Thyroid gland (tissue), 4 donors: ENCODE results near the gene NPIPA1. TPM values are rescaled to one million over a fixed set of nuclear protein-coding genes. Genes with fewer than 3 reads are reported as not detected.
A peak's percentile ranks its signal among the peaks of the same experiment; 100 is the strongest.
"Not testable (repeated sequence)": the region's sequence is repeated elsewhere in the genome, so short reads cannot be mapped to it uniquely, and the experiment has no call there.

ENCODE experiments used
- DNase-seq, 2 donors: peaks; one replicate each; pipeline ENCODE4 v3.0.0-alpha.2; 2019
- H3K27ac ChIP-seq, 3 donors: fragments of 200-600 bp; sonication (generic); 1 replicate in 2 of 3; 2 replicates in 1 of 3; pipeline ENCODE4 v1.5.1; 2016 to 2019; ENCODE audit warnings: mild to moderate bottlenecking in 1 of 3, moderate library complexity in 1 of 3
- H3K27me3 ChIP-seq: fragments of 200-600 bp; sonication (generic); one replicate; pipeline ENCODE4 v1.5.1; 2019
- H3K36me3 ChIP-seq, 2 donors: fragments of 200-600 bp; sonication (generic); one replicate each; pipeline ENCODE4 v1.5.1; 2016 to 2019
- H3K4me1 ChIP-seq, 2 donors: fragments of 200-600 bp; sonication (generic); one replicate each; pipeline ENCODE4 v1.5.1; 2017 to 2019
- H3K4me3 ChIP-seq, 3 donors: fragments of 200-600 bp; sonication (generic); replicated peaks in 1 of 3; 1 replicate in 2 of 3; 2 replicates in 1 of 3; pipeline ENCODE4 v1.5.1; 2016; ENCODE audit warnings: mild to moderate bottlenecking in 1 of 3
- H3K9me3 ChIP-seq: fragments of 200-600 bp; sonication (generic); one replicate; pipeline ENCODE4 v1.5.1; 2017
- POLR2A ChIP-seq, 2 donors: fragments of 450-650 bp; IDR thresholded peaks; one replicate each; pipeline ENCODE4 v1.6.1; 2017; ENCODE audit warnings: antibody characterized with exemption in 2 of 2, mild to moderate bottlenecking in 2 of 2, moderate library complexity in 1 of 2
- WGBS, 2 donors: methylation state at CpG; one replicate each; pipeline ENCODE4 v1.1.5; 2017; 5-methylcytosine and 5-hydroxymethylcytosine counted together
- intact Hi-C: fragments of 100-400 bp; cut with DNase I; formaldehyde crosslinking; loops from one replicate; pipeline ENCODE4 v1.15.1; 2023
- total RNA-seq, 4 donors: library from RNA; depleted of rRNA; stranded (reverse); fragments of >200 nt; gene quantifications; one replicate each; pipeline ENCODE4 v1.2.3, GENCODE V29; 2016
- TF ChIP-seq, protein P1 (sequence below), 6 experiments: fragments of 200-600 bp in 3 of 6; fragments of 450-650 bp in 3 of 6; sonication (generic) in 3 of 6; IDR thresholded peaks; one replicate each; pipeline ENCODE4 v1.5.1; 2016 to 2019; ENCODE audit warnings: antibody characterized with exemption in 6 of 6, mild to moderate bottlenecking in 2 of 6, inconsistent platforms in 1 of 6, moderate library complexity in 1 of 6

NPIPA1 gene
- total RNA-seq, 4 donors from 2014 or later: 42.9 to 96.4 (median 60.9) TPM

DNA sequence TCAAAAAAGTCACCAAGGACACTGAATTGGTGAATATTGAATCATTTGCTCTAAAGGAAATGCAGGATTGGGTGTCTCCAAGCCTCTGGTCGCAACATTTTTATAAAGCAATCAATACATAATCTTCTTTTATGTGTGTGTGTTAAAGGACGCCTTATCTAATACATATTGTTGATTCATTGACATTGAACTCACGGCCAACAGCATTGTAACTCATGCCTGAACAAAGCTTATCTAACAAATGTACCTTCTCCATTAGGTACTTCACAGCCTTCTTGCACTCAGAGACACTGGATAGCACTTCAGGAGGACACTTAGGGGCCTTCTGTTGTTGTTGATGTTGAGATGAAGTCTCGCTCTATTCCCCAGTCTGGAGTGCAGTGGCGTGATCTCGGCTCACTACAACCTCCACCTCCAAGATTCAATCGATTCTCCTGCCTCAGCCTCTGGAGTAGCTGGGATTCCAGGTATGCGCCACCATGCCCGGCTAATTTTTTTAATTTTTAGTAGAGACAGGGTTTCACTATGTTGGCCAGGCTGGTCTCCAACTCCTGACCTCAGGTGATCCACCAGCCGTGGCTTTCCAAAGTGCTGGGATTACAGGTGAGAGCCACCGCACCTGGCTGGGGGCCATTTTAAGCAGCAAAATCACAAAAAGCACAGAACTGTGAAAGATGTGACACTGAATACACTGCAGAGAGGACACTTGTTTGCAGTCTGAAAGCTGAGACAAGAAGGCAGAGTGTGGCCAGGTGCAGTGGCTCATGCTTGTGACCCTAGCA is 24.4 kb downstream of the NPIPA1 start:
- DNase-seq: peak in 1 of 2 donors; percentile 30
- H3K27me3 ChIP-seq: no peaks in the 10 kb centered on the region
- TF ChIP-seq POLR2A (IDR thresholded peaks at IDR 0.05): no peak
- TF ChIP-seq, protein P1, sequence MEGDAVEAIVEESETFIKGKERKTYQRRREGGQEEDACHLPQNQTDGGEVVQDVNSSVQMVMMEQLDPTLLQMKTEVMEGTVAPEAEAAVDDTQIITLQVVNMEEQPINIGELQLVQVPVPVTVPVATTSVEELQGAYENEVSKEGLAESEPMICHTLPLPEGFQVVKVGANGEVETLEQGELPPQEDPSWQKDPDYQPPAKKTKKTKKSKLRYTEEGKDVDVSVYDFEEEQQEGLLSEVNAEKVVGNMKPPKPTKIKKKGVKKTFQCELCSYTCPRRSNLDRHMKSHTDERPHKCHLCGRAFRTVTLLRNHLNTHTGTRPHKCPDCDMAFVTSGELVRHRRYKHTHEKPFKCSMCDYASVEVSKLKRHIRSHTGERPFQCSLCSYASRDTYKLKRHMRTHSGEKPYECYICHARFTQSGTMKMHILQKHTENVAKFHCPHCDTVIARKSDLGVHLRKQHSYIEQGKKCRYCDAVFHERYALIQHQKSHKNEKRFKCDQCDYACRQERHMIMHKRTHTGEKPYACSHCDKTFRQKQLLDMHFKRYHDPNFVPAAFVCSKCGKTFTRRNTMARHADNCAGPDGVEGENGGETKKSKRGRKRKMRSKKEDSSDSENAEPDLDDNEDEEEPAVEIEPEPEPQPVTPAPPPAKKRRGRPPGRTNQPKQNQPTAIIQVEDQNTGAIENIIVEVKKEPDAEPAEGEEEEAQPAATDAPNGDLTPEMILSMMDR (IDR thresholded peaks at IDR 0.05): no peak
- H3K27ac ChIP-seq: no peak overlapping the region
- WGBS, 2 donors: 64 to 69% methylated on average over 11 of the region's 11 CpGs
- H3K9me3 ChIP-seq: no peaks in the 10 kb centered on the region
- H3K4me3 ChIP-seq: no peak overlapping the region
- H3K4me1 ChIP-seq: peaks cover 0 to 12% of the 10 kb centered on the region in 2 donors
- intact Hi-C loops: no loop called here
- H3K36me3 ChIP-seq: no peaks in the 10 kb centered on the region

DNA sequence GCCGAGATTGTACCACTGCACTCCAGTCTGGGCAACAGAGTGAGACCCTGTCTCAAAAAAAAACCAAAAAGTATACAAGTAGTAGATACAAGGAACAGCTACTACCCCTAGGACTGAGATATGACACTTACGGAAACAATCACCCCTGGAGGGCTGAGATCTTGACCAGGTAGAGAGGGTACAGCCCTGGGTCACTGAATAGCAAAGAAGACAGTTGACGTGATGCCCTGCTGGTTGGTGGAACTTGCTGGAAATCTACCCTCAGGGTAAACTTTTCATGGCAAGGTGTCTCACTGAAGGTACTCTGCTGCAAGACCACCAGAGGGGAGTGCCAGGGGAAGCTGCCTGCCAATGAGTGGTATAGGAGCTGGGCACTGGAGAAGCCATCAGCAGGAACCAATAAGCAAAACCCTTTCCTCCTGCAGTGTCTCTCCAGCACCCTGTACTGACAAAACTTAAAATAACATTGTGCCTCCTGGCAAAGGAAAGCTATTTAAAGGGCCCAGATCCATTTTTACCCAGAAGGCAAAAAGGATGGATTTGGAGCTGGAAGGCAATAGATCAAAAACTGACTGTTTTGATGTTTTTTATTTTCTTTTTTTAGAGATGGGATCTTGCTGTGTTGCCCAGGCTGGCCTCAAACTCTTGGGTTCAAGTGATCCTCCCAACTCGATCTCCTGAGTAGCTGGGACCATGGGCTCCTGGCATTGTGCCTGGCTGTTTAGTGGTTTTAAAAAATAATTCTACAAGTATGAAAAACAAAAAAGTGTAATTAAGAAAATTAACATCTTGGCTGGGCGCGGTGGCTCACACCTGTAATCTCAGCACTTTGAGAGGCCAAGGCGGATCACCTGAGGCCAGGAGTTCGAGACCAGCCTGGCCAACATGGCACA is 26.3 kb downstream of the NPIPA1 start:
- no peaks in the 10 kb centered on the region for H3K36me3 ChIP-seq
- peaks cover 0 to 12% of the 10 kb centered on the region in 2 donors for H3K4me1 ChIP-seq
- WGBS, 2 donors: 75 to 79% methylated on average over 8 of the region's 8 CpGs
- H3K4me3 ChIP-seq: no peak overlapping the region
- TF ChIP-seq, protein P1 (IDR thresholded peaks at IDR 0.05): no peak
- TF ChIP-seq POLR2A (IDR thresholded peaks at IDR 0.05): no peak
- intact Hi-C loops: no loop called here
- no peaks in the 10 kb centered on the region for H3K27me3 ChIP-seq
- H3K27ac ChIP-seq: no peak overlapping the region
- H3K9me3 ChIP-seq: no peaks in the 10 kb centered on the region
- no peak for DNase-seq

DNA sequence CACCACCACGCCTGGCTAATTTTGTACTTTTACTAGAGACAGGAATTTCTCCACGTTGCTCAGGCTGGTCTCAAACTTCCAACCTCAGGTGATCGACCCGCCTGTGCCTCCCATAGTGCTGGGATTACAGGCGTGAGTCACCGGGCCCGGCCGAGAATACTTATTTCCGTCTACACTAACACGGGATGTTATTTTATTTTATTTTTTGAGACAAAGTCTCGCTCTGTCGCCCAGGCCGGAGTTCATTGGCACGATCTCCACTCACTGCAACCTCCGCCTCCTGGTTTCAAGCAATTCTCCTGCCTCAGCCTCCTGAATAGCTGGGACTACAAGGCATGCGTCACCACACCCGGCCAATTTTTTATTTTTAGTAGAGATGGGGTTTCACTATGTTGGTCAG is 28.1 kb downstream of the NPIPA1 start:
- TF ChIP-seq POLR2A (IDR thresholded peaks at IDR 0.05): no peak
- TF ChIP-seq, protein P1 (IDR thresholded peaks at IDR 0.05): no peak
- no peak for DNase-seq
- 91 to 93% methylated on average over 17 of the region's 17 CpGs for WGBS, 2 donors
- Histone ChIP-seq H3K4me3 (no peak overlapping the region), H3K9me3 (no peaks in the 10 kb centered on the region), H3K27me3 (no peaks in the 10 kb centered on the region), H3K36me3 (no peaks in the 10 kb centered on the region), H3K27ac (no peak overlapping the region), H3K4me1 (peaks cover 0 to 12% of the 10 kb centered on the region in 2 donors)
- intact Hi-C loops: no loop called here

DNA sequence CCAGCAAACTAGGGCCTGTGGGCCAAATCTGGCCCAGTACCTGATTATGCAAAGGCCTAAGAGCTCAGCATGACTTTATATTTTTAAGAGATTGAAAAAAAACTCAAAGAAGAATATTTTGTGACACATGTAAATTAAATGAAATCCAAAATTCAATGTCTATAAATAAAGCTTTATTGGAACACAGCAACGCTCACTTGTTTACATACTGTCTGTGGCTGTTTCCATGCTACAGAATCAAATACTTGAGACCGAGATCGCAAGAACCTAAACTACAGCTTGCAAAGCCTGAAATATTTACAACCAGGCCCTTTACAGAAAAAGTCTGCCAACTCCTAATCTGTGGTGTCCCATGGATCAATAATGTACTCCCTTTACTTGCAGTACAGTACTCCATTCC is 32.6 kb downstream of the NPIPA1 start:
- 95 to 96% methylated on average over 3 of the region's 3 CpGs for WGBS, 2 donors
- H3K36me3 ChIP-seq, H3K27me3 ChIP-seq, DNase-seq, intact Hi-C loops, H3K4me3 ChIP-seq, H3K9me3 ChIP-seq, H3K4me1 ChIP-seq, H3K27ac ChIP-seq: not testable (repeated sequence)

DNA sequence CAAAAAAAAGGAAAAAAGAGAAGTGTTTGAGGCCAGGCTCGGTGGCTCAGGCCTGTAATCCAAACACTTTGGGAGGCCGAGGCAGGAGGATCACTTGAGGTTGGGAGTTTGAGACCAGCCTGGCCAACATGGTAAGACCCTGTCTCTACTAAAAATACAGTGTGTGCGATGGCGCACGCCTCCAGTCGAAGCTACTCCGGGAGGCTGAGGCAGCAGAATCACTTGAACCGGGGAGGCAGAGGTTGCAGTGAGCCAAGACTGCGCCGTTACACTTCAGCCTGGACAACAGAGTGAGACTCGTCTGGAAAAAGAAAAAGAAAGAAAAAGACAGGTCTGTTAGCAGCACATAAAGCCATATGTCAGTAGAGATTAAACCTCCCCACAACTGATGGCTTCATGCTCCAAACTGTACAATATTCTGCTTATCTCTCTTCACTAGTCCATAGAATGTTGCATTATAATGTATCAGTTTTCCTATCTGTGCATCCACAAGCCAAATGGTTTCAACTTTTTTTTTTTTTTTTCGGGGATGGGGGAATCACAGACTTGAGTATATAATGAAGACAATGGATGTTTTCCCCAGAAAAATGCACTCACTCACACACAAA is 34.5 kb downstream of the NPIPA1 start:
- H3K27ac ChIP-seq, H3K27me3 ChIP-seq, intact Hi-C loops, DNase-seq, H3K9me3 ChIP-seq, H3K36me3 ChIP-seq, H3K4me1 ChIP-seq, H3K4me3 ChIP-seq: not testable (repeated sequence)
- WGBS, 2 donors: 92 to 94% methylated on average over 12 of the region's 12 CpGs

DNA sequence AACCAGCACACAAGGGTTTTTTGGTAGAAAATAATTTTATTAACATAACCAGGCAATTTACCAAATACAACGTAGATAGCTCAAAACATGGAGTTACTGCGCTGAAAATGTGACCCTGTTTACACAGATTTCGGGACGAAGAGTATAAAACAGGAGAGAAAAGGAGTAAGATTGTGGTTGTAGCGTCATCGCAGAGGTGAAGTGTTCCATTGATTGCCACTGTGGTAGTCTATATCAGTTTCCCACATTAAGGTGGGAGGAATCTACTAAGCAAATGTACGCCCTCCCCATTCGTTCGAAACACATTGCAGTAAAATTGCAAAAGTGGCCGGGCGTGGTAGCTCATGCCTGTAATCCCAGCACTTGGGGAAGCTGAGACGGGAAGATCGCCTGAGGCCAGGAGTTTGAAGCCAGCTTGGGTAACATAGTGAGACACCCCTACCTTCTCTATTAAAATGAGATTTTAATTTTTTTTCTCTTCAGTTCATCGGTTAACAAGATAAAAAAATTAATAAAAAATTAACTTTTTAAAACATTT is 36.6 kb downstream of the NPIPA1 start:
- H3K27ac ChIP-seq, intact Hi-C loops, DNase-seq, H3K27me3 ChIP-seq, H3K4me1 ChIP-seq, H3K36me3 ChIP-seq, H3K9me3 ChIP-seq: not testable (repeated sequence)
- WGBS, 2 donors: 57 to 58% methylated on average over 14 of the region's 14 CpGs
- H3K4me3 ChIP-seq: peak overlapping the region in 2 of 3 donors; percentile 99

DNA sequence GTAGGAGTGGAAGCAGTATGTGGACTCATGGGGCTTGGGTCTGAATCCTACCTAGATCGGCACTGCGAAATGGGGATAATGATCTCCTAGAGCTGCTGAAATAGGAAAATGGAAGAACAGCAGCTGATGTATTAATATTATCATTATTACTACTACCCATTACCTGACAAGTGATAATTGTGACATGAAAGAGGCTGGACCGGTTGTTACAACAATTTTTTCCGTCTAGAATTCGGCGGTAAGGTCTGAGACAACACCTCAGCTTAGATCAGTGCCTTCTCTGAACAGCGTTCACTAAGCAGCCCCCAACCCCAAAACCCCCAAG is 37.0 kb downstream of the NPIPA1 start:
- H3K4me1 ChIP-seq, H3K36me3 ChIP-seq, H3K27me3 ChIP-seq, DNase-seq, intact Hi-C loops, H3K9me3 ChIP-seq: not testable (repeated sequence)
- H3K4me3 ChIP-seq: peak overlapping the region; percentile 84 to 99 (median 99)
- H3K27ac ChIP-seq: peak overlapping the region; percentile 88 to 98 (median 95)
- WGBS, 2 donors: 1 to 2% methylated on average over 7 of the region's 7 CpGs
